Tibial nerve (tissue), 3 donors: ENCODE results near the gene KDM4B.

ENCODE experiments used
- POLR2A ChIP-seq, 2 donors: fragments of 450-650 bp; IDR thresholded peaks; one replicate each; pipeline ENCODE4 v1.6.1; 2017; ENCODE audit warnings: antibody characterized with exemption in 2 of 2, mild to moderate bottlenecking in 2 of 2, moderate library complexity in 2 of 2
- TF ChIP-seq, protein P1 (sequence below), 5 experiments: fragments of 200-600 bp in 3 of 5; fragments of 450-650 bp in 2 of 5; sonication (generic) in 3 of 5; IDR thresholded peaks; one replicate each; pipeline ENCODE4 v1.5.1; 2016 to 2019; ENCODE audit warnings: antibody characterized with exemption in 5 of 5, mild to moderate bottlenecking in 3 of 5, moderate library complexity in 2 of 5

DNA sequence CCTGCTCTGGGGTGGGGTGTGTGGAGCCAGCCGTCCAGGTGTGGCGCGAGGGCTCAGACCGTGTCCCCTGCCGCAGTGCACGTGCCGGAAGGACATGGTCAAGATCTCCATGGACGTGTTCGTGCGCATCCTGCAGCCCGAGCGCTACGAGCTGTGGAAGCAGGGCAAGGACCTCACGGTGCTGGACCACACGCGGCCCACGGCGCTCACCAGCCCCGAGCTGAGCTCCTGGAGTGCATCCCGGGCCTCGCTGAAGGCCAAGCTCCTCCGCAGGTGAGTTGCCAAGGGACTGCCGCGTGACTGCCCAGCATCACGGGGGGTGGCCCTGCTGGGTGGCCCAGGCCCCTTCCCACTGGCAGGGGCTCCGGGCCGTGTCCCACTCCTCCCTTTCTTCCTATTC lies 141.6 kb downstream of the KDM4B start:
- TF ChIP-seq, protein P1, sequence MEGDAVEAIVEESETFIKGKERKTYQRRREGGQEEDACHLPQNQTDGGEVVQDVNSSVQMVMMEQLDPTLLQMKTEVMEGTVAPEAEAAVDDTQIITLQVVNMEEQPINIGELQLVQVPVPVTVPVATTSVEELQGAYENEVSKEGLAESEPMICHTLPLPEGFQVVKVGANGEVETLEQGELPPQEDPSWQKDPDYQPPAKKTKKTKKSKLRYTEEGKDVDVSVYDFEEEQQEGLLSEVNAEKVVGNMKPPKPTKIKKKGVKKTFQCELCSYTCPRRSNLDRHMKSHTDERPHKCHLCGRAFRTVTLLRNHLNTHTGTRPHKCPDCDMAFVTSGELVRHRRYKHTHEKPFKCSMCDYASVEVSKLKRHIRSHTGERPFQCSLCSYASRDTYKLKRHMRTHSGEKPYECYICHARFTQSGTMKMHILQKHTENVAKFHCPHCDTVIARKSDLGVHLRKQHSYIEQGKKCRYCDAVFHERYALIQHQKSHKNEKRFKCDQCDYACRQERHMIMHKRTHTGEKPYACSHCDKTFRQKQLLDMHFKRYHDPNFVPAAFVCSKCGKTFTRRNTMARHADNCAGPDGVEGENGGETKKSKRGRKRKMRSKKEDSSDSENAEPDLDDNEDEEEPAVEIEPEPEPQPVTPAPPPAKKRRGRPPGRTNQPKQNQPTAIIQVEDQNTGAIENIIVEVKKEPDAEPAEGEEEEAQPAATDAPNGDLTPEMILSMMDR (IDR thresholded peaks at IDR 0.05) = no peak
- no peak for TF ChIP-seq POLR2A (IDR thresholded peaks at IDR 0.05)
